ENCODE results near the gene ESYT1. TPM values are rescaled to one million over a fixed set of nuclear protein-coding genes. Genes with fewer than 3 reads are reported as not detected.

Gene ESYT1
- 28.0 TPM for total RNA-seq
- long read RNA-seq, full-length matches to known transcripts: 14 of 35 reads
- long read RNA-seq, partial matches to known transcripts: 16 of 35 reads
- long read RNA-seq, other reads (novel, unspliced or antisense): 5 of 35 reads

DNA sequence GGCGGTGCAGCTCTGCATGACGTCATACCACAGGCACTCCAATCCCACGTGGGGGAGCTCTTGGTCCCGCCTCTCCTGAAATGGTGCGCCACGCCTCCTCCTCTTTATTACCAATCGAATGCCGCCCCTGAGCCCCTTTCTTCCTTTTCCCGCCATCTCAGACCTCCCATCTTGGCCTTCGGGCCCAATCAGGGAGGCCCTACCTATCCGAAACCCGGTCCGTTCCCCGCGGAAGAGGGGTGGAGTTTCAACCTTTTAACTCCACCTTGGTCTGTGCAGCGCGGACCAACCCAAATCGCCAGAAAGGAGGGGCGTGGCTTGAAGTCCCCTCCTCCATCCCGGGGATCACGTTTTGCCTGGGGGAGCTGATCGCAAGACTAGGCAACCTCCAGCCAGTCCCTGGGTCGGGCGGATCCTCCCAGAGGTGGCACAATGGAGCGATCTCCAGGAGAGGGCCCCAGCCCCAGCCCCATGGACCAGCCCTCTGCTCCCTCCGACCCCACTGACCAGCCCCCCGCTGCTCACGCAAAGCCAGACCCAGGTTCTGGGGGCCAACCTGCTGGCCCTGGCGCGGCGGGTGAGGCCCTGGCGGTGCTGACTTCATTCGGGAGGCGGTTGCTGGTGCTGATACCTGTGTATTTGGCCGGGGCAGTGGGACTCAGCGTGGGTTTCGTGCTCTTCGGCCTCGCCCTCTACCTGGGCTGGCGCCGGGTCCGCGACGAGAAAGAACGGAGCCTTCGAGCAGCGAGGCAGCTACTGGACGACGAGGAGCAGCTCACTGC lies at the start of gene ESYT1:
Gene ESYT1, plus strand, starts transcription at position 380 of the 782 bp plus-strand sequence. Its CDS starts 53 bp downstream, at position 433.
- peak; percentile 94 for ATAC-seq
- intact Hi-C loops (cut with micrococcal nuclease): loop anchor here (10.0 kb wide), 1 partner anchor 57 kb away; the partner anchor contains the start of gene SMARCC2
- peak; percentile 97 for DNase-seq

- ATAC-seq (no peak), DNase-seq (no peak)
- intact Hi-C loops (cut with micrococcal nuclease): no loop called here
Measured at GRCh38 chr12:56078427-56078826, 49.6 kb upstream of the ESYT1 start.

GRCh38 chr12:56078931-56079722 lies 48.9 kb upstream of the ESYT1 start:
- intact Hi-C loops (cut with micrococcal nuclease): no loop called here
- ATAC-seq (peak; percentile 89), DNase-seq (peak; percentile 90)

DNA sequence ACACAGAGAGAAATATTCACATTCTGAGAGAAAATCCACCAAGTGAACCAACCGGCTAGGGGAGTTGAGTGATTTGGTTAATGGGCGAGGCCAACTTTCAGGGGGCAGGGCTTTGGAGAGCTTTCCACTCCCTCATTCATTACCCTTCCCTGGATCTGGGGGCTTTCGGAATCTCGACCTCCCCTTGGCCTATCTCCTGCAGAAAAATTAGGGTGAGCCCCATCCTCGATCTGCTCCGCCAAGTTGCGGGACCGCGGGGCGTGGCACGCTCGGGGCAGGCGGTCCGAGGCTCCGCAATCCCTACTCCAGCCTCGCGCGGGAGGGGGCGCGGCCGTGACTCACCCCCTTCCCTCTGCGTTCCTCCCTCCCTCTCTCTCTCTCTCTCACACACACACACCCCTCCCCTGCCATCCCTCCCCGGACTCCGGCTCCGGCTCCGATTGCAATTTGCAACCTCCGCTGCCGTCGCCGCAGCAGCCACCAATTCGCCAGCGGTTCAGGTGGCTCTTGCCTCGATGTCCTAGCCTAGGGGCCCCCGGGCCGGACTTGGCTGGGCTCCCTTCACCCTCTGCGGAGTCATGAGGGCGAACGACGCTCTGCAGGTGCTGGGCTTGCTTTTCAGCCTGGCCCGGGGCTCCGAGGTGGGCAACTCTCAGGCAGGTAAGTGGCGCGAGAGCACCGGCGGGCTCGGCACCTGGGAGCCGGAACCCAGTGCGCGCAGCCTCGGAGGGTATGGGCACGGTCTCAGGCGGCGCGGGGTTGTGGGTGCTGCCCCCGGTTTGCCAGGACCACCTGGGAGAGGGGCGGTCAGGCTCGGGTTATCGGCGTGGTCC lies 48.1 kb upstream of the ESYT1 start, which contains the start of gene ERBB3:
Gene ERBB3, plus strand, starts transcription at position 443 of the 833 bp plus-strand sequence. Its CDS starts 136 bp downstream, at position 579.
- peak; percentile 73 for DNase-seq
- intact Hi-C loops (cut with micrococcal nuclease): no loop called here
- peak; percentile 85 for ATAC-seq

DNA sequence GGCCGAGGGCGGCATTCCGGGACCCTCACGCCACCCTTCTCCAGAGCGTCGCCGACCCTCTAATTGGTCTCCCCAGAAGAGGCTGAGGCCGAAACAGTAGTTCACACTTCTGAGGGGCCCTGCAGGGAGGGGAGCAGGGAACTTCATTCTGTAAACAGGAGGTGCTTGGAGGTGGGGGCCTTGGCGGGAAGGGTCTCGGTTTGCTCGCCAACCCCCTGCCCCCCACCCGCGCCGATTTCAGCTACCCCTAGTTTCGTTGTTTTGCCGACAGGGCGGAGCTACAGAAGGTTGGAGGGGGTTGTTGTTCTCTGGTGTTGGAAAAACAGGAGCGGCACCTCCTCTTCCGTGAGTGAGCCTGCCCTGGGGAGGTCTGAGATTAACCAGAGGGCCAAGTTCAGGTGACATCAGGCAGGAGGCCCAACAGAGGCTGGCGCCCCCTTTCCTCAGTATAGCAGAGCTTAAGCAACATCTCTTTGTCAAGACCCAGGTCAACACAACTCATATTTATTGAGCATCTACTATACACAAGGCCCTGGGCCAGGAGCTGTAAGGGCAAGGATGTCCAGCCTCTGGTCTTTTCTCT lies 47.4 kb upstream of the ESYT1 start:
- ATAC-seq (no peak), DNase-seq (no peak)
- intact Hi-C loops (cut with micrococcal nuclease): no loop called here

DNA sequence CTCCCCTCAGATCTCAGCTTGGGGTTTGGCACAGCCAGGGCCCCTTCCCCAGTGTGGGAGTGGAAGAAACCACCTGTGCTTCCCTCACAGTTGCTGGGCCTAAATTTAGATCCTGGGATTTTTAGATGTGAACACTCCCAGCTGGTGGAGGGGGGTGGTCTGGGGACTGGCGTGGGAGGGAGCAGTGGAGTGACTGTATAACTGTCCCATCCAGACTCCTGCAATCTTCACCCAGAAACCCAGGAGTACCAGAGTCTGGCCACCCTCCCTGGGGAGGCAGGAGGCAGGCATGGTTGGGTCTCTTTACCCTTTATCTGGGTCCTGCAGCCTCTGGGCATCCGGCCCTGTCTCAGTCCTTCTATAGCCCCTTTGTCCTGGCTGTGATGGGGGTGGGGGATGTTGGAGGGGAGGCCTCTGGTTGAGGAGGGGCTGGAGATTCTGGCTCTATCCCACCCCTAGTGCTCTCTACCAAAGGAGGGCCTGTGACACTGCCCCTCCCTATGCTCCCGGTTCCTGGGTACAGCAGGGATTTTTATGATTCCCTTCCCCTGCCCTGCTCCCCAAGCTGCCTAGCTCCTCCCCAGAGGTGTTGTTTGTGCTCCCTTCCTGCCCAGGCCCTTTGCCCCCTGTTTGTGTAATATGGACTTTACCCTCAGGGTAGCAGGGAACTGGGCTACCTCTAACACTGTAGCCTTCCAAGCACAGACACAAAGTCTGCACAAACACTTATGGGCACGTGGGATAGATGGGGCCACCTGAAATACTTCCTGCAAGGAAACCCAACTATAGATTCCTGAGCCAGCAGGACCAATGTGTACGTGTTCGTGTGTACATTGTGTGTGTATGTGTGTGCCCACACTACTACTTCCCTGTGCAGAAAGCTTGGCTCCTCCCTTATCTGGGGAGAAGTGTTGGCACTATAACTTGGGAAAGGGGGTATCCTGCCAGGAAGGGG lies 46.4 kb upstream of the ESYT1 start:
- DNase-seq: no peak

GRCh38 chr12:56082382-56082781 lies 45.7 kb upstream of the ESYT1 start:
- no peak for DNase-seq
- no peak for ATAC-seq
- intact Hi-C loops (cut with micrococcal nuclease): no loop called here

More for the DNA sequence above, 46.4 kb upstream of the ESYT1 start:
- intact Hi-C loops (cut with micrococcal nuclease): no loop called here
- ATAC-seq: no peak

DNA sequence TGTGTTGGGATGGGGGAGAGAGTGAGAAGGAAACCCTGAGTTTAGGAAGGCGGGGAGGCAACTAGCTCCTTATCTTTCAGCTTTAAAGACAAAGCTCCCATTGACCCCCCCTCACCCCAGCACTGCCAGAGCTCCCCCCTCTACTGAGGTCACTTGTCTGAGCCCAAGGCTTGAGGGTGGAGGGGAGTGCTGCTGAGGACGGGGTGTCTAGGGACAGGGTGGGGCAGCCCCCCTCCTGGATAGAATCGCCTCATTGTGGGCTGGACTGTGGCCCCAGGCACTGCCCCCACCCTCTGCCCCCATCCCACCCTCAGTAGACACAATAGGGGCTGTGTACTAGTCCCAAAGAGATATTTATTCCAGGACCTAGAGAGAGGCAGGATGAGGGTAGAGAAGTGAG lies 45.1 kb upstream of the ESYT1 start:
- DNase-seq (no peak), ATAC-seq (no peak)
- intact Hi-C loops (cut with micrococcal nuclease): no loop called here

DNA sequence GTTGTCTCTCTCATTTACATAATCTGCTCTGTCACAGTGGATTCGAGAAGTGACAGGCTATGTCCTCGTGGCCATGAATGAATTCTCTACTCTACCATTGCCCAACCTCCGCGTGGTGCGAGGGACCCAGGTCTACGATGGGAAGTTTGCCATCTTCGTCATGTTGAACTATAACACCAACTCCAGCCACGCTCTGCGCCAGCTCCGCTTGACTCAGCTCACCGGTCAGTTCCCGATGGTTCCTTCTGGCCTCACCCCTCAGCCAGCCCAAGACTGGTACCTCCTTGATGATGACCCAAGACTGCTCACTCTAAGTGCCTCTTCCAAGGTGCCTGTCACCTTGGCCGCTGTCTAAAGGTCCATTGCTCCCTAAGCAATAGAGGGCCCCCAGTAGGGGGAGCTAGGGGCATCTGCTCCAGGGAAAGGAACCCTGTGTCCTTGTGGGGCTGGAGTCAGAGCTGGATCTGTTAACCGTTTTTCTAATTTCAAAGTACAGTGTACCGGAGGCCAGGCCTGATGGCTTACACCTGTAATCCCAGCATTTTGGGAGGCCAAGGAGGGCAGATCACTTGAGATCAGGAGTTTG lies 43.0 kb upstream of the ESYT1 start:
- intact Hi-C loops (cut with micrococcal nuclease): no loop called here
- DNase-seq (no peak), ATAC-seq (no peak)

DNA sequence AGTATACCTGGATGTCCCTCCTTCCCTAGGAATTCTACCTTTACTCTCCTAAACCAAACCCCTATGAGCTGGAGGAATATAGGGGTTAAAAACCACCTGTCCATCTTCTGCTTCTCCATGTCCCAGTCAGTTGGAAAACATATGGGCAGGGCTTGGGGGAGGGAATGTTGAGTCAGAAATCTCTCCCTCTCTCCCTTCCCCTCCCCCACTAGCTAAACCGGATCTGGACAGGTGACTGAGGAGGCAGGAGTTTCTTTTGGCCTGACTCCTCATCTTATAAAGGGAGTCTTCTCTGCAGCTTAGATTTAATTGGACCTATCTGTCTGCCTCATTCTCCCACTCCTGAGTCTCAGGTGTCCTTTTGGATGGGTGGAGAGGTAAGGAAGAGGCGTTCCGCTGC lies 42.0 kb upstream of the ESYT1 start:
- ATAC-seq (no peak), DNase-seq (no peak)
- intact Hi-C loops (cut with micrococcal nuclease): no loop called here

DNA sequence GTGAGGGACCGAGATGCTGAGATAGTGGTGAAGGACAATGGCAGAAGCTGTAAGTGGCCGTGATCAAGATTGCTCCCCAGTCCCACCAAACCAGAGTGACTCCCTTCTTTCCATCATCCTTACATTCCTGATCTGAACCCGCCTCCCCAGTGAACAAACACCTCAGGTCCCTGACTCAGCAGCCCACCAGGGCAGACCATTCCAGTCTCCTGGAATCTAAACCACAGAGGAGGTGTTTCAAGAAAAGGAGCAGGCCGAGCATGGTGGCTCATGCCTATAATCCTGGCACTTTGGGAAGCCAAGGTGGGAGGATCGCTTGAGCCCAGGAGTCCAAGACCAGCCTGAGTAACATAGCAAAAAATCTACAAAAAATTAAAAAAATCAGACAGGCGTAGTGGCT lies 41.5 kb upstream of the ESYT1 start:
- intact Hi-C loops (cut with micrococcal nuclease): no loop called here
- no peak for DNase-seq
- no peak for ATAC-seq

DNA sequence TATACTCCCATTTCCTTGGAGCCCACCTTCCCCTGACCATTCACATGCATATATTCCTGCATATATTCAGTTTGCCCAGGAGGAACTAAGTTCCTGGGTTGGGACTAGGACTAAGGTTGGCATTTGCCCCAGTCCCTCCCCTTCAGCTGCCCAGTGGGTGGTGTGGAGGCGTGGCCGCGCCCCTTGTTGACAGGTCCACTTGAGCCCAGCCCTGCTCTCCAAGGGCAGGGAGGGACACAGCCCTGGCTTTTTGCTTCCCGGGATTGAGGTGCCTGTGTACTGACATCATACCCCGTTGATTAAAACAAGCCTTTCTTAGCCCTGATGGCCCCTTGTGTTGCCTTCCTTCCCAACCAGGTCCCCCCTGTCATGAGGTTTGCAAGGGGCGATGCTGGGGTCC lies 40.8 kb upstream of the ESYT1 start:
- intact Hi-C loops (cut with micrococcal nuclease): no loop called here
- peak; percentile 98 for ATAC-seq
- peak; percentile 89 for DNase-seq

GRCh38 chr12:56097738-56098137 lies 30.3 kb upstream of the ESYT1 start:
- DNase-seq (no peak), ATAC-seq (no peak)
- intact Hi-C loops (cut with micrococcal nuclease): no loop called here

DNA sequence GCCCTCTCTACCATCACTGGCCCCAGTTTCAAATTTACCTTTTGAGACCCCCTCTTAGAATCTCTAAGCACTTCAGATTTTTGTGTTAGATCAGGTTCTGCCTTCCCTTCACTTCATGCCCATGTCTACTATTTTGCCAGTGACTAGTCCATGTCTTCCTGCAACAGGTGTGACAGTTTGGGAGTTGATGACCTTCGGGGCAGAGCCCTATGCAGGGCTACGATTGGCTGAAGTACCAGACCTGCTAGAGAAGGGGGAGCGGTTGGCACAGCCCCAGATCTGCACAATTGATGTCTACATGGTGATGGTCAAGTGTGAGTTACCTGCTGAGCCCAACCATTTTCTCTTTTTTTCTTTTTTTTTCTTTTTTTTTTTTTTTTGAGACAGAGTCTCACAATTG lies 29.5 kb upstream of the ESYT1 start:
- ATAC-seq: no peak
- no peak for DNase-seq
- intact Hi-C loops (cut with micrococcal nuclease): no loop called here

- intact Hi-C loops (cut with micrococcal nuclease): no loop called here
- no peak for DNase-seq
- no peak for ATAC-seq
Measured at GRCh38 chr12:56099787-56100186, 28.3 kb upstream of the ESYT1 start.

DNA sequence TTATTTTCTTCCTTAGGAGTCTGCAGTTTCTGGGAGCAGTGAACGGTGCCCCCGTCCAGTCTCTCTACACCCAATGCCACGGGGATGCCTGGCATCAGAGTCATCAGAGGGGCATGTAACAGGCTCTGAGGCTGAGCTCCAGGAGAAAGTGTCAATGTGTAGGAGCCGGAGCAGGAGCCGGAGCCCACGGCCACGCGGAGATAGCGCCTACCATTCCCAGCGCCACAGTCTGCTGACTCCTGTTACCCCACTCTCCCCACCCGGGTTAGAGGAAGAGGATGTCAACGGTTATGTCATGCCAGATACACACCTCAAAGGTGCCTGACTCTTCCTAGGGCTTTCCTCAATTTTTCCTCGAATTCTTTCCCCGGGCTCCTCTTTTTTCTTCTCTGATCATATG lies 27.0 kb upstream of the ESYT1 start:
- intact Hi-C loops (cut with micrococcal nuclease): no loop called here
- no peak for ATAC-seq
- DNase-seq: no peak

DNA sequence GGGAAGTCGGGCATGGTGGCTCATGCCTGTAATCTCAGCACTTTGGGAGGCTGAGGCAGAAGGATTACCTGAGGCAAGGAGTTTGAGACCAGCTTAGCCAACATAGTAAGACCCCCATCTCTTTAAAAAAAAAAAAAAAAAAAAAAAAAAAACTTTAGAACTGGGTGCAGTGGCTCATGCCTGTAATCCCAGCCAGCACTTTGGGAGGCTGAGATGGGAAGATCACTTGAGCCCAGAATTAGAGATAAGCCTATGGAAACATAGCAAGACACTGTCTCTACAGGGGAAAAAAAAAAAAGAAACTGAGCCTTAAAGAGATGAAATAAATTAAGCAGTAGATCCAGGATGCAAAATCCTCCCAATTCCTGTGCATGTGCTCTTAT lies 25.4 kb upstream of the ESYT1 start:
- DNase-seq (no peak), ATAC-seq (no peak)
- intact Hi-C loops (cut with micrococcal nuclease): no loop called here
